MM.1S (cell line): Measurements from ENCODE around the gene EVA1B.

Experiments
- DNase-seq: peaks from one replicate; pipeline ENCODE4 v3.0.0-alpha.2; 2015
- H2AFZ ChIP-seq: fragments of 300-600 bp; sonication (generic); 2 replicates; pipeline ENCODE4 v1.6.0; 2016; ENCODE audit warnings: antibody characterized with exemption, low read length
- H3F3A ChIP-seq: fragments of 300-600 bp; sonication (generic); 2 replicates; pipeline ENCODE4 v1.6.1; 2016; ENCODE audit warnings: mild to moderate bottlenecking, antibody characterized with exemption, low read length, moderate library complexity, mixed read lengths; ENCODE audit not compliant: insufficient read depth
- H3K27ac ChIP-seq: fragments of 300-600 bp; sonication (generic); 2 replicates; pipeline ENCODE4 v1.5.1; 2016; ENCODE audit warnings: mild to moderate bottlenecking, low read length
- H3K27me3 ChIP-seq: fragments of 300-600 bp; sonication (generic); replicated peaks from 2 replicates; pipeline ENCODE4 v1.6.0; 2016; ENCODE audit warnings: low read length; ENCODE audit not compliant: insufficient read depth
- H3K36me3 ChIP-seq: fragments of 300-600 bp; sonication (generic); replicated peaks from 2 replicates; pipeline ENCODE4 v1.6.1; 2016; ENCODE audit warnings: mild to moderate bottlenecking, low read length, mixed read lengths; ENCODE audit not compliant: insufficient read depth
- H3K4me1 ChIP-seq: fragments of 300-600 bp; sonication (generic); 2 replicates; pipeline ENCODE4 v1.6.1; 2016; ENCODE audit warnings: low read length, mixed read lengths
- H3K4me2 ChIP-seq: fragments of 300-600 bp; sonication (generic); 2 replicates; pipeline ENCODE4 v1.6.0; 2016; ENCODE audit warnings: low read depth, low read length
- H3K4me3 ChIP-seq: fragments of 300-600 bp; sonication (generic); 2 replicates; pipeline ENCODE4 v1.5.1; 2016; ENCODE audit warnings: low read length, mixed read lengths
- H3K79me2 ChIP-seq: fragments of 300-600 bp; sonication (generic); 2 replicates; pipeline ENCODE4 v1.6.1; 2016; ENCODE audit warnings: mixed run types, low read length, mixed read lengths
- H3K9ac ChIP-seq: fragments of 300-600 bp; sonication (generic); 2 replicates; pipeline ENCODE4 v1.6.1; 2016; ENCODE audit warnings: low read length, mixed read lengths
- H3K9me2 ChIP-seq: fragments of 300-600 bp; sonication (generic); replicated peaks from 2 replicates; pipeline ENCODE4 v1.6.1; 2016; ENCODE audit warnings: mild to moderate bottlenecking, low read length, mixed read lengths; ENCODE audit not compliant: insufficient read depth
- H3K9me3 ChIP-seq: fragments of 300-600 bp; sonication (generic); replicated peaks from 2 replicates; pipeline ENCODE4 v1.6.1; 2016; ENCODE audit warnings: mild to moderate bottlenecking, low read length, mixed read lengths; ENCODE audit not compliant: insufficient read depth
- H4K20me1 ChIP-seq: fragments of 300-600 bp; sonication (generic); 2 replicates; pipeline ENCODE4 v1.6.1; 2016; ENCODE audit warnings: mild to moderate bottlenecking, low read length, moderate library complexity, mixed read lengths; ENCODE audit not compliant: insufficient read depth
- CTCF ChIP-seq: fragments of 300-600 bp; sonication (generic); IDR thresholded peaks from 2 replicates; pipeline ENCODE4 v1.5.1; 2016; ENCODE audit warnings: antibody characterized with exemption, low read length, mixed read lengths
- EZH2 ChIP-seq: fragments of 300-600 bp; sonication (generic); optimal IDR thresholded peaks from 2 replicates; pipeline ENCODE3; 2017; ENCODE audit warnings: low read depth, mild to moderate bottlenecking, antibody characterized with exemption, low read length, mixed read lengths
- EZH2phosphoT487 ChIP-seq: fragments of 300-600 bp; sonication (generic); IDR thresholded peaks from 2 replicates; pipeline ENCODE4 v1.6.1; 2018; ENCODE audit warnings: antibody characterized with exemption, low read length

EVA1B gene

GRCh38 chr1:36323636-36324352, at the start of gene EVA1B:
Gene EVA1B (minus strand): TSS chr1:36323645. CDS start chr1:36323037, 608 bp downstream.
- Histone ChIP-seq H2AFZ (peak within 1 kb of the TSS; percentile 92), H4K20me1 (no peaks in the 10 kb centered on the region), H3K9ac (peak within 1 kb of the TSS; percentile 52; the same call in 1 of the 2 replicates), H3K36me3 (no peaks in the 10 kb centered on the region), H3K27ac (no peak within 1 kb of the TSS), H3K79me2 (no peaks in the 10 kb centered on the region), H3K9me2 (no peaks in the 10 kb centered on the region), H3K9me3 (no peaks in the 10 kb centered on the region), H3K4me3 (peak within 1 kb of the TSS; percentile 76), H3K27me3 (no peaks in the 10 kb centered on the region), H3K4me1 (no peaks in the 10 kb centered on the region), H3F3A (no peaks in the 10 kb centered on the region), H3K4me2 (peak within 1 kb of the TSS; percentile 99)
- DNase-seq = peak; percentile 65
- no peak for TF ChIP-seq CTCF

DNA sequence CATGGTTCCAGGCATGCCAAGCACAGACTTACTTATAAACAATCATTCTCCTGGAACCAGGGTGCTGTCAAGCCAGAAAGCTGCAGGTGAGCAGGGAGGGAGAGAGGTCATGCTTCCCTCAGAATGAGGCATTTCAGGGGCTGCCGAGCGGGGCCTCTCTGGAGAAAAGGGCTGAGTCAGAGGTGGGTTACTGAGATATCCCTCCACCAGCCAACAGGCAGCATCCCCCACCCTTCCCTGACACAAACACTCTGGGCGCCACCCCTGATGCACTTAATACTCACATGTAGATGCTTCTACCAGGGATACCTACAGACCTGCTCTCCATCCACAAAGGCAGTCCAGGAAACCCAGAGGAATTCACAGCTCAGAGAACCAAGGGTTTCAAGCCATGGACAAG, 49.2 kb upstream of the EVA1B start:
- peaks cover 63% of the 10 kb centered on the region for H3K79me2 ChIP-seq
- no peaks in the 10 kb centered on the region for H3K27me3 ChIP-seq
- H3K4me2 ChIP-seq = no peak overlapping the region
- no peaks in the 10 kb centered on the region for H3K9me3 ChIP-seq
- no peak overlapping the region for H3K27ac ChIP-seq
- H4K20me1 ChIP-seq = no peaks in the 10 kb centered on the region
- H3K4me3 ChIP-seq = no peak overlapping the region
- peaks cover 34% of the 10 kb centered on the region for H3K4me1 ChIP-seq
- H3K9me2 ChIP-seq = no peaks in the 10 kb centered on the region
- no peak overlapping the region for H2AFZ ChIP-seq
- H3F3A ChIP-seq = peaks cover 17% of the 10 kb centered on the region
- H3K36me3 ChIP-seq = no peaks in the 10 kb centered on the region
- TF ChIP-seq CTCF (no peak), EZH2phosphoT487 (no peak), EZH2 (no peak)
- DNase-seq = no peak
- no peak overlapping the region for H3K9ac ChIP-seq

GRCh38 chr1:36369061-36369861, 45.8 kb upstream of the EVA1B start:
- no peaks in the 10 kb centered on the region for H3K27me3 ChIP-seq
- no peak overlapping the region for H2AFZ ChIP-seq
- H3K9ac ChIP-seq = no peak overlapping the region
- peak; percentile 91 for TF ChIP-seq CTCF
- no peak for TF ChIP-seq EZH2
- no peak overlapping the region for H3K27ac ChIP-seq
- H3K4me2 ChIP-seq = no peak overlapping the region
- peaks cover 25% of the 10 kb centered on the region for H3K4me1 ChIP-seq
- peaks cover 8% of the 10 kb centered on the region for H3F3A ChIP-seq
- H3K79me2 ChIP-seq = peaks cover 54% of the 10 kb centered on the region
- no peaks in the 10 kb centered on the region for H4K20me1 ChIP-seq
- H3K9me2 ChIP-seq = no peaks in the 10 kb centered on the region
- no peaks in the 10 kb centered on the region for H3K36me3 ChIP-seq
- H3K4me3 ChIP-seq = no peak overlapping the region
- no peaks in the 10 kb centered on the region for H3K9me3 ChIP-seq
- DNase-seq = peak; percentile 62
